ENCODE data around the gene TMEM14A.

DNA sequence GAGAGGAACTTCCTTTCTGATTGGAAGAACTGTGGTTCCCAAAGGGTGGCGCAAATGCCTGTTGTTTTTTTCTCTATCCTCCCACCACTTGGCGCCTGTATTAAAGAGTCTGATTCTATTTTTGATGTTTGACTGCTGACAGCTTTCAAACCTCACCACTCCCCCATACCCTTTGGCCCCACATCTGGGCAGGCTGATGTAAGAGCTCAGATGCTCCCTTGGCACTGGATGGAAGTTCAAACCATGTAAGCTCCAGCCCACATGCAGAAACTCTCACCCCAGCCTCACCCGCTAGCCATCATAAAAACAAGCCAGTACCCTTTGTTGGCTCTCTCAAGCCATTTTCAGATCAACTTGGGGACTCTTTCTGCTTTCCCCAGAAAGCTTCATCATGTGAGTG, 20.0 kb upstream of the TMEM14A start:
- TF ChIP-seq, protein P1, sequence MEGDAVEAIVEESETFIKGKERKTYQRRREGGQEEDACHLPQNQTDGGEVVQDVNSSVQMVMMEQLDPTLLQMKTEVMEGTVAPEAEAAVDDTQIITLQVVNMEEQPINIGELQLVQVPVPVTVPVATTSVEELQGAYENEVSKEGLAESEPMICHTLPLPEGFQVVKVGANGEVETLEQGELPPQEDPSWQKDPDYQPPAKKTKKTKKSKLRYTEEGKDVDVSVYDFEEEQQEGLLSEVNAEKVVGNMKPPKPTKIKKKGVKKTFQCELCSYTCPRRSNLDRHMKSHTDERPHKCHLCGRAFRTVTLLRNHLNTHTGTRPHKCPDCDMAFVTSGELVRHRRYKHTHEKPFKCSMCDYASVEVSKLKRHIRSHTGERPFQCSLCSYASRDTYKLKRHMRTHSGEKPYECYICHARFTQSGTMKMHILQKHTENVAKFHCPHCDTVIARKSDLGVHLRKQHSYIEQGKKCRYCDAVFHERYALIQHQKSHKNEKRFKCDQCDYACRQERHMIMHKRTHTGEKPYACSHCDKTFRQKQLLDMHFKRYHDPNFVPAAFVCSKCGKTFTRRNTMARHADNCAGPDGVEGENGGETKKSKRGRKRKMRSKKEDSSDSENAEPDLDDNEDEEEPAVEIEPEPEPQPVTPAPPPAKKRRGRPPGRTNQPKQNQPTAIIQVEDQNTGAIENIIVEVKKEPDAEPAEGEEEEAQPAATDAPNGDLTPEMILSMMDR (optimal IDR thresholded peaks at IDR 0.05 in 1 of 3, IDR thresholded peaks at IDR 0.05 in 1 of 3, conservative IDR thresholded peaks at IDR 0.05 in 1 of 3; ENCODE audit: extremely low read depth in 1 of 3, insufficient read depth in 2 of 3, low read length in 3 of 3) = no peak
- TF ChIP-seq EZH2 (IDR thresholded peaks at IDR 0.05; ENCODE audit: low read length) = no peak

Data from keratinocyte (primary cell).